Erythroblast (primary cell): ENCODE measurements around the gene TMEM139.

Source experiments
- GATA1 ChIP-seq: IDR thresholded peaks from 2 replicates; pipeline ENCODE4 v1.6.1; 2011; ENCODE audit warnings: low read depth, mild to moderate bottlenecking, control low read depth, low read length, moderate library complexity
- POLR2A ChIP-seq: IDR thresholded peaks from 2 replicates; pipeline ENCODE4 v1.6.1; 2011; ENCODE audit warnings: mild to moderate bottlenecking, low read length

DNA sequence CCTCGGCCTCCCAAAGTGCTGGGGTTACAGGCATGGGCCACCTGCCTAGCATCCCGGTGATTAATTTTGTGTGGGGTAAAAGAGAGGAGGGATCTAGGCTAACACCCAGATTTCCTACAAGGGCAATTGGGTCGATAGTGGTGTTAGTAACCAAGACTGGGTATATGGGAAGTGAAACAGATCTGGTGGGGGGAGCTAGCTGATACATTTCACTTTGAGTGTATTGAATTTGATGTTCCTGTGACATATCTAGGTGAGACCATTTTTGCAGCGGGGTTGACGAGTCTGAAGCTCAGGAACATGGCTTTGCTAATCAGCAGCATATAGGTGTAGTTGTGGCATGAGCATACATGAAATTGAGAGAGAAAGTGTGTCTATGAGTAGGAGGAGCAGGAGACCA lies 43.1 kb downstream of the TMEM139 start:
- no peak for TF ChIP-seq POLR2A
- no peak for TF ChIP-seq GATA1
